Measurements from ENCODE around the gene LOXL1.

Gene LOXL1

GRCh38 chr15:73997986-73998385, 71.7 kb downstream of the LOXL1 start:
- DNase-seq = no peak

Measured in cerebellar nuclear complex (tissue), 1 donor.